SW480 (cell line): ENCODE measurements around the gene MYO18A.
A peak's percentile ranks its signal among the peaks of the same experiment; 100 is the strongest.

Experiments used
- DNase-seq: peaks from one replicate; pipeline ENCODE4 v3.0.0-alpha.2; 2016; ENCODE audit warnings: low spot score

Gene MYO18A

DNA sequence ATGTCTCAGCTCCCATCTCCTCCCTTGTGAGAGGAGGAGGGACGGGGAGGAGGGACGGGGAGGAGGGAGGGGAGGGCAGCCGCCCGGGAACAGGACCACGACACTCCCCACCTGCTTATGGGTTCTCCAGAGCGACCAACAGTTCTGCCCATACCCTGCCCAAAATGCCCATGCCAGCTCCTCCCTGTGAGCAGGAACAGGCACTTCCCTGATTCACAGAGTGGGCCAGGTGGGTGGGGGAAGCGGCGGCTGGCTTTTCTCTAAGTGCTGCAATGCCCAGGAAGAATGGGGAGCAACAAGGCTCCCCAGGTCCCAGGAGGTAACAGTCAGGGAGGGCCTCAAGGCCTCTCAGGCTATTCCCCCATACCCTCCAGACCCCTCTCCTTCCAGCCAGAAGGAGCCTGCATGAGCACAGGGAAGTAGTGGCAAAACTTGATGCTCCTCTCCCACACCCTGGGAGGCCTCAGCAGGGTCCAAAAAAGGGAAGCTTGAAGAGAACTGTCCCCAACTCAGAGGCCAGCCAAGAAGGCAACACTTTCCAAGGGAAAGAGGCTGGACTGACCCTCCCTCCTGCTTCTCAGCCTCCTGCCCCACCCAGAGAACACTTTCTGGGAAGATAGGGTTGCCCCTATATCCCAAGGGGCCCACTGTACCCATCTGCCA is 53.8 kb downstream of the MYO18A start:
- no peak for DNase-seq

DNA sequence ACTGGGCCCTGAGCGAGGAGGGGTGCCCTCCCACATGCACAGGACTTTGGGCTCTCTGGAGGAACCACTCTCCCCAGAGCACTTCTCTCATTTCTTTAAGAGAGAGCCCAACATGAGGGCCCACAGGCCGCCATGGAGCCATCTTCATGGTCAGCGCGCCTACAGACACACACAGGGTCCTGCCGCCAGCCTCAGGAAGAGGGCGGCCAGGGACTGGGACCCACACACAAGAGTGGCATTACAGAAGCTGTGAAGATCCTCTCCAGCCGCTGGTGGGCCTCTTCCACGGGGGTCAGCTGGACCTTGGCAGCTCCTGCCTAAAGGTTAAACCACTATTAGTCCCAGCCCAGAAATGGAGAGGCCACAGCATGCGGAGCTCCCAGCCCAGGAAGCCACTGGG is 54.5 kb downstream of the MYO18A start:
- DNase-seq: no peak

DNA sequence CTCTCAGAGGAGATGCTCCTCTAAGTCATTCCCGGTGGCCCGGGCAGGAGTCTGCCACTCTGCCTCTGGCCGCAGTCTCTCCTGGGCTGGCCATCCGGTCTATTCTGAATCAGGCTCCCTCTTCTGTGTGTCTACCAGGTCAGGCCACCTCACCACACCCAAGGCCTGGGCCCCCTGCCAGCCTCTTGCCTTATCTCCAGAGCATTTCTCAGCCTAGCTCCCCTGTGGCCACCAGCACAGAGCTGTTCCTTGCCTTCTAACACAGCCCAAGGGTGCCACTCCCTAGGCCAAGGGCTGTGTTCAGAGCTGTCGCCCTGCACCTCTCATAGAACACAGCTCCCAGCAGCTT is 55.3 kb downstream of the MYO18A start:
- no peak for DNase-seq

DNA sequence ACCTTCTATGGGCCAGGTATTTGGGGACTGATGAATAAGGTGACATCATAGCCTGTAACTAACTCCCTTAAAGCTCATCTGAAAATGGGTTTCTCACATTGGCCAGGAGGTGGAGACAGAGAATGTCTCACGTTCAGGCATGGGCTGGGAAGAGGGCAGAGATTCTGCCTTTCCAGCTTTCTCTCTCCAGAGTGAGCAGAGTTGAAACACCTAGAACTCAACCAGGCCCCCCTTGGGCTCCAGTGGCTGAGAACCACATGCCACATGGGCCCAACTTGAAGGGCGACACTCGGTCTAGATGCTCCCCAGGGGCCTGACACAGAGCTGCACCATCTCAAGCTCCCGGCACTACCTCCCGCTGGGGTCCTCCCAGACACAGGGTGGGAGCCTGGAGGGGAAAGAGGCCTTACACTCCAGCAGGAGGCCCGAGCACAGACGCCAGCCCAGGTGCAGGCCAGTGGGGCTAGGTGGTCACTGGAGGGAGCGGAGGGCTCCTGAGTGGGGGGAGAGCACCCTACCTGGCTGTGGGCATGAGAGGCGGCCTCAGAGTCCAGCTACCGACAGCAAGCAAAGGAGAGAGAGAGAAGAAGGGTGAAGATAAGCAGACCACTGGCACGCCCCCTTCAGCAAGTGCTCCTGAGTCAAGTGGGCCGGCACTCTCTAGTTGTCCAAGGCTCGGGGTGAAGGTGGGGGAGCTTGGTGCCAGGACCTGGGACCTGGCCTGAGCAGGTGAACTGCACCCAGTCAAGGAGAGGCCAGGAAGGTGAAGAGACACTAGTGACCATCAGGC is 55.9 kb downstream of the MYO18A start:
- DNase-seq: peak; percentile 70

DNA sequence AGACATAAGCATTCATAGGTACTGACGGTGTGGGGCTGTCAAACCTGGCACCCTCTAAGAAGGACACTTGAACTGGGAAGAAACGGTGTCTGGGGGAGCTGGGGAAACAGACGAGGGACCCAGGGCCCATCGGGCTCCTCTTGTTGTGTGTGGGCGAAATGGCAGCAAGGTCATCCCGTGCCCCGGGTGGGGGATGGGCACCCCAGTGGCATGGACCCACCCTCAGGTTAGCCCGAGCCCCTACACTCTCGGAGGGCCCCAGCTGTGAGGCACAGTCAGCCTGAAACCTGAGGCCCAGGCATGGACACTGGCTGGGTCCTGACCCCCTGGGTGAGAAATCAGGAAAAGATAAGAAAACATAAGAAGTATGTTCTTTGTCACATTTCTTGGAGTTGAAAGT is 57.1 kb downstream of the MYO18A start:
- no peak for DNase-seq

DNA sequence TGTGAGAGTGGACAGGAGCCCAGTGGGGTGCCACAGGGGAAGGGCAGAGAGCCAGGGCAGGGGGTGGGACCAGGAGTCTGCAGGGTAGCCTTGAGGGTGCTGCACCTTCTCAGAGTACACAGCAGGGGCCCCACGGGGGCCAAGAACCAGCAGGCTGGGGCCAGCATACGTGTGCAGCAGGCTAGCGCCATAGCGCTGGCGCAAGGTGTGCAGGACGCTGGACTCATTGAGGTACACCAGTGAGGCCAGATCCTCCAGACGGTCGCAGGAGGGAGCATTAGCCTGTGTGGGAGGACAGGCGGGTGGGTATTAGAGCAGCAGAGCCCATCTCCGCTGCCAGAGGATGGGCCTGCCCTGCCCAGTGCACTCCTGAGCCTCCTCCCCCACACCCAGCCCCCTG is 58.8 kb downstream of the MYO18A start:
- DNase-seq: no peak

DNA sequence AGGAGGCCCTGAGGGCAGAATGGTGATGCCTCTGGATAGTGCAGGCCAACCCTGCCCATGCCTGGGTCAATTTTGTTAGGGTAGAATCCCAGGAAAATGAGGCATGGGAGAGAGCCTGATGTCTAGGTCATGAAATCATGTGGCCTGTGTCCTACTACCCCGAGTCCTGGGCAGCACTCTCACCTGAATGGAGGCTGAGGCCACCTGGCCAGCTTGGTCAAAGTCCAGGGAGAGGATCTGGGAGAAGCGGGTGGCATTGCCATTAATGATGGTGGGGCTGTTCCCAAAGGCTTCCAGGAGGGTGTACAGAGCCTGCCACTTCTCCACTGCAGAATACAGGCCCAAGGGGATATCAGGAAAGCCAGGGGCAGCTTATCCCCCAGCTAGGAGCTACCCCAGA is 59.8 kb downstream of the MYO18A start:
- no peak for DNase-seq

DNA sequence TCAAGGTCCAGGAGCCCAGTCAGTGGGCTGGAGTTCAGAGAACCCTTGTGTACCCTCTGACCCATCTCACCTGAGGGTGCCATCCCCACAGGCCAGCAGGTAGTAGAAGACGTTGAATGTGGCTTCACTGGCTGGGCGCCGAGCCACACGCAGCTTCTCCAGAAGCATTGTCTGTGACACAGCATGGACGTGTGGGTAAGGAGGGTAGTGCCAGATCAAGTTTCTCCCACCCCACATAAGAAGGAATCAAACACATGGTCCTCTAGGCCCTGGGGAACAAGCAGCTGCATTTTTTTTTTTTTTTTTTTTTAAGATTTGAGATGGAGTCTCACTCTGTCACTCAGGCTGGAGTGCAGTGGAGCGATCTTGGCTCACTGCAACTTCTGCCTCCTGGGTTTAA is 60.9 kb downstream of the MYO18A start:
- no peak for DNase-seq

DNA sequence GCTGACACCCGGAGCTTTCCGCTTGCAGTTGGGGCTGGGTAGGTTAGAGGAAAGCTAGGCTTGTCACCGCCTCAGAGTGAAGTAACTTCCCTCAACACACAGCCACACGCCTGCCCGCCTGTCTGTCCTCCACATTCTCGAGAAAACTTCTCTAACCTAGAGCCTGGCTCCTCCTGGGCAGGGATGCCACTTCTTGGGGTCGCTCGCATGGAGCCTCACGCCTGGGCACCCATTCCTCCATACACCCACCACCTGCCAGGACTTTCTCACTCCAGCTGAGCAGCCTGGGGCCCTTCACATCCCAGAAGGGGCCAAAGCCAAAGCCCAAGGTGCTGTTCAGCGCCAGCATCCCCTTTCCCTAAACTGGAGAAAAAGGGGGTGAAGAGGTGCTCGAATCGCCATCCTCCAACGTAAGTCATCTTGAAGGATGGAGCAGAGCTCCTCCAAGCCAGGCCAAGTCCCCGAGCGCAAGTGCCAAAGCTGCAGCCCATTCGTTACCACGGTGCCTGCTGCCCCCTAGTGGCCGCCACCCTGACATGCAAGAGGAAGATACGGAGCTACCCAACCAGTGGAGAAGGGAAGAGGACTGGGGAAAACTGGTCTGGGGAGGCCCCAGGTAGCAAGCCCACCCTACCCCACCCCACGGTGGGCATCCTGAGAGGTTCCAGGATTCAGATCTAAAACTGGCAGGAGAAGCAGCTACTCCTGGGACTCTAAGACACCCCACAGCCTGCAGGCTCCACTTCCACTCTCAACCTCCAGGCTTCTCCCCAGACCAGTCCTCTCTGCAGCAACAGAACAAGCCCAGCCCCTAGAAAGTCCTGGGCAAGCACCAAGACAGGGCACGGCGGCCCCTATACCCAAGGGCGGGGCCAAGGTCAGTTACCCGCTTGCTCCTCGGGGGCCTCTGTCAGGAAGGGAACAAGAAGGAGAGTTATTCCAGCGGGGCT is 63.1 kb downstream of the MYO18A start:
- peak; percentile 35 for DNase-seq

DNA sequence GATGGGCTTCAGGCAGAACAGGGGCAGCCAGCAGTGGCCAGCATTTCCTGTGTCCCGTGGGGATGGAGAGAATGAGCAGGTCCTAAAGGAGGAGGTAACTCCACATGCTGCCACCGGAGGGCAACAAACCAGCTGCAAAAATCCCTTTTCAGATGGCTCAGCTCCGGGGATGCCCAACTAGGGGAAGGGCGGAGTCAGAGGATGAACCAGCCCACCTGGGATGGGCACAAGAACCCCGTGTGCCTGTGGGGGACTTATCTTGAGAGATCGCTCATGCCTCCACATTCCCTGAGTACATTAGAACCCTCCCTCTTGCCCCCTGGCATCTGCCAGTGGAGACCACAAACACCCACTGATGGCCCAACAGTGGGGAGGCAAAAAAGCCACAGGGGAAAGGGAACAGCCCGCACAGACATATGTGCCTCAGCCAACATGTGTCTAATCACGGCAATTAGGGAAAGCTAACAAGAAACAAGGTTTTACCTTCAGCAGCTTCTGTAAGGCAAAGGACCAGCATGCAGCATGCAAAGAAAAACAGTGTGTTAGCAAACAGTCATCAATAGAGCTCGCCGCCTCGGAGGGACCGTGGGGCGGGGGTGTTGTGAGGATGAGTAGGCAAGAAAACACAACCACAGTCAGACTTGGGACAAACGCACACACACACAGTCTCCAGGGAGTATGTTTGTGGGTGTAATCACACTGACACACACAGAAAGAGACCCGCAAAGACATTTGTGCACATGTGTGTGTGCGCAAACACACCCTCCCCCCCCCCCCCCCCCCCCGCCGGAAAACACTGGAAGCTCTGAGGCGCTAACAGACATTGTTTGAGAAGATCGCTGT is 64.0 kb downstream of the MYO18A start:
- DNase-seq: peak; percentile 64

DNA sequence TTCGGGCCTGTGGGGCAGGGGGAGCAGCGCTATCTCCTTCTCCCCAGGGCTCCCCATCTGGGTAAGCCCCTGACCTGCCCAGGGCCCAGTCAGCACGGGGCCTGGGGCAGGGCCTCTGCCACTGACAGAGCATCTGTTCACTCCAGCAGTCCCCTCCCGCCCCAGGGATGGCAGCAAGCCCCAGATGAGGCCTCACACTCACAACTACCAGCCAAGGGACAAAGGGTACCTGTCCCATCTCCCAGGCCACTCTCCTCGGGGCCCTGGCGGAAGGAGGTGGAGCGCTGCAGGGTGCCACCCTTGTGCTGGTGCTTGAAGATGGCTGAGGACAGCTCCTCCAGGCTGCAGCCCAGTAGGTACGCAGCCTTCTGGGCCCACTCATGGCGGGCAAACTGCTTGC is 64.8 kb downstream of the MYO18A start:
- DNase-seq: no peak

DNA sequence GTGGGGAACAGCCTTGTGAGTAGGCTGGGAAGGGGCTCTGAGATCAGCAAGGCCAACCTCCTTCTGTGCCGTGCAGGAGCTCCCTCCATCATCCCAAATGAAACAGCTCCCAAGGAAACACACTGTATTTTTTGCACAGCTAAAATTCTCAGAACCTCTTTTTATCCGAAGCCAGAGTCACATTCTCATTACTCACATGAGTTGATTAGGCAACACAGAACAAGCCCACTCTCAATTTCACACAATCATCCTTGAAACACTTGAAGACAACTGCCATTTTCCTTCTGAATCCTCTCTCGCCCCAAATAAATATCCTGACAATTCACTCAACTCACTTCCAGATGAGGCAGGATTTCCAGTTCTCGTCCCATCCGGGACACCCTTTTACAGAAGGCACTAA is 66.1 kb downstream of the MYO18A start:
- DNase-seq: no peak

DNA sequence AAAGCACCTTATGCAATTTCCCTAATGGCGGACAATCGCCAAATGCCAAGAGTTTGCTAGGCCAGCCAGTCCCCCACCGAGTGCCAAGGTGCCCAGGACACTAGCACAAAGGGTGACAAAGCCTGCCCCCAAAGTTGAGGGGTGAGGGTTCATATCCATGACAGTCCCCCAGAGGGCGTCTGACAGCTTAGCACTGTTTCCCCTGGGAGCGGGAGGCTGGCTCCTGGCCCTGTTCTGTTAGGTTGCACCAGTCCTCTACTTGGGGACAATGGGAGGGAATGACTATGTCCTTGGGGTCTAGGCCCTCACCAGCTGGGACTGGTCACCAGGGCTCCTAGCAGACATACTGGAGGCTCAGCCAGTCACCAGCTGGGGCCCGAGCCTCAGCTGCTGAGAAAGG is 66.9 kb downstream of the MYO18A start:
- DNase-seq: no peak

DNA sequence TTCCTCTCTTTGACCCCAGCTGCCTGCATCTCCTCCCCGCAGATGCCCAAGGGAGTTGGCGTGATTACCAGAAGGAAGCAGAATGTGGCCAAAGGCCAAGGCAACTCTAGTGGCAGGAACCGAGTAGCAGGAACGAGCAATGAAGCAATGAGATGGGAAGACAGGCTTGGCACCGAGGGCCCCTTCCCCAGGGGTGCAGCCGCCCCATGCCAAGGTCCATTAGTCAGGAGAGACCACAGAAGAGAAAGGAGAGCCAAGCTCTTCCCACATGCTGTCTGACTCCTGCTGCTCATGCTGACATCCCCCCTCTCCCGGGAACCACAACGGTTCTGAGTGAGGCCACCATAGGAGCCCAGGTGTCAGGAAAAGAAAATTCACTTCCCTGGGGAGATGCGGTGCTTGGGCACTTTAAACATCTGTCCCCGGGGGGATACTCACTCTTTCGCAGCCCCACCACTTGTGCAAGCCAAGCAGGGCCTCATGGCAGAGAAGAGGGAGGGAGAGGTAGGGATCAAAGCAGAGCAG is 67.4 kb downstream of the MYO18A start:
- DNase-seq: no peak

DNA sequence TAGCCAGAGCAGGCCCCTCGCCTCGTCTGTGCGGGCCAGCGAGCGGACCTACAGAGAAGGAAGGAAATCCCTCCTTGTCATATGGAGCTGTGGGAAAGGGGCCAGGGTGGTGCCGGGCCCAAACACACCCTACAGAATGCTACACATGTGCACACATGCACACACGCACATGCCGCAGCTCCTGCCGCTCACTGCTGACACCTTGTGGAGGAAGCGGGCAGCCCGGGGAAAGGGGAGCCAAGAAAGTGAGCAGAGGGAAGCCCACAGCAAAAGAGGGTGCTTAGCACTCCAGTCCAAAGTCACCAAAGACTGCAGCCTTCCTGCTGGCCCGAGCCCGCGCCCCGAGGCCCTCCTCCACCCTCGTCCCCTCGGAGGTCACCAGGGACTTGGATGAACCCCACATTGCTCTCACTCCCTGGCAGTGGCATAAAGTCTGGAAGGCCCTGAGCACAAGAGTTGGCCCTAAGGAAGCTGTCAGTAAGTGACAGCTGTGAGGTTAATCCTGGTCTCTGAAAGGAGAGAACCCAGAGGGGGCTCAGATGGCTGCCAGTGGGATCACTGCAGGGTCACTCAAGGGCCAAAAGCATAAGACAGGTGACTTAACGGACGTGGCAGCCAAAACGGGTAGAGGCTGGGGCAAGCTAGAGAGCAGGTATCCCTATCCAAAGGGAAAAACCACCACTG is 68.2 kb downstream of the MYO18A start:
- DNase-seq: peak; percentile 29

DNA sequence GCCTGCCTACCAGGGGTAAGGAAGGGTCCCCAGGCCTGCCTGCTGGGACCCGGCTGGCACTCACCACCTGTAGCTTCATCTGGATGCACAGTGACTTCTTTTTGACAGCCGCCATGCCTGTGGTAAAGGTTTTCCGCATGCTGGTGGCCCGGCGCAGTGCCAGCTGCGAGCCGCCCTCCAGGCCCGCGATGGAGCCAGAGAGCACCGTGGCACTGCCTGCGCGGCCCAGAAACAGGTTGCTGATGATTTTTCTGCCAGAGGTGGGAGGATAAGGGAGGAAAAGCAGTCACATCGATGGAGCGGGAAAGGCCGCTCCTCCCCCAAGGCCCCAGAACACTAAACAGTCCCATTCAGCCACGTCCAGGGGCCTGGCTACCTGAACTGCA is 69.8 kb downstream of the MYO18A start:
- no peak for DNase-seq

DNA sequence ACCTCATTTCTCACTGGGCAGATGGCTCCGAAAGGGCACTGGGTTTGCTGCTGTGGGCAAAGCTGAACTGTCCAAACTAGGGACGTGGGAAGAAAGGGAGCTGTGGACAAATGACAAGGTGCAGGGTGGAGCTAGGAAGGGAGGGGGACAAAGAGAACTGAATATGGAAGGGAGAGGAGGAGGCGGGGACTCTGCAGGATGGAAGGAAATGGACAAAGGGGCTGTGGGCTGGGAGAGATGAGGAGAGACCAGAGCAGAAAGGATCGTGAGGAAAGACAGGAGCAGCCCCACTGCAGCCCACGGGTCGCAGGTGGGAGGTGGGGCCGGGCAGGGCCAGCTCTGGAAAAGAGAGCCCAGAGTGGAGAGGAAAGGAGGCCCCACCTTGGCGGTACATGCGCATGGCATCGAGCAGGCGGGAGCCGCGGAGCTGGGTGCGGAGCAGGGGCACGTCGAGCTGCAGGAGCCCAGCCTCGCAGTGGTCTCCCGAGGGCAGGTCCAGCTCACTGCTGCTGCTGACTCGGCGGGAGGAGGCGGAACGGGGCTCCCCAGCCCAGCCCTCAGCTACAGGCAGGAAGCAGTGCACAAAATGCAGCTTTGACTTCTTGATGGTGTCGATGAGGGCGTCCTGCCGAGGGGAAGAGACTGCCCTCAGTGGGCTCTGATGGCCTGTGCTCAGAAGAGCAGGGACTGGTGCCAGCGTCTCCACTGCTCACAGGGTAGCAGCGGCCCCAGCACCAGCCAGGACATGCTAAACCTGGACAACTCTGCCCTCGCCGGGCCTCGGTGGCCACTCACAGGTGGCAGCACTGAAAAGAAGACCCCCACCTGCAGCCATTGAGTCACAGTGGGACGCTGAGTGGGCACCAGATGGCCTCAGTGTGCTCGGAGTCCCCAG is 70.5 kb downstream of the MYO18A start:
- no peak for DNase-seq

DNA sequence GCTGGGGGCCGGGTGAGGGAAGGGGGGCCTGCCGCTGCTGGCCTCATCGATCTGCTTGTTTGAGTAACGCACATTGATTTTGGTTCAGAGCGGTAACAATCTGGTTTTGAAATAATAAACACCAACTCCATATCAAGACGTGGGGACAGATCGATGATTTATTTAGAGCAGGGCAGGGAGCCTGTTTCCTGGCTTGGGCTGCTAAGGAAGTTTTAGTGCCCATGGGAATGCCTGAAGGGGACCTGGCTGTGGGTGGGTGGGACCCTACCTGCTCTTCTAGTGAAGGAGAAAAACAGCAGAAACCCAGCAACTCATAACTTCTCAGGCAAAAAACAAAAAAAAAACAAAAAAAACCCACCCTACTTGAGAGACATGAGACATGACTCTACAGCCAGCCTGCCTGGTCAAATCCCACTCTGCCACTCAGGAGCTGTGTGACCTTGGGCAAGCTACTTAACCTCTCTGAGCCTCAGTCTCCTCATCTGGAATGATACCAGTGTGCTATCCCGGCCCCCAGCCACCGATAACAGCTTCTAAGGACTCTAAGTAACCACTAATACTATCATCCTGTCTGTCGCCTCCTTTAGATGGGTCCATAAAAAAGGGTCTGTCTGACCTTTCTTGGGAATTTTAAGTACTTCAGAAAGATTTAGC is 71.2 kb downstream of the MYO18A start:
- no peak for DNase-seq
